GM21717 (cell line): ENCODE results near the gene ING4.

Source experiments
- ATAC-seq: cut with Tn5 transposase; IDR thresholded peaks from one replicate; pipeline ENCODE4 v1.9.1; 2021; ENCODE audit warnings: mild to moderate bottlenecking, moderate library complexity; ENCODE audit not compliant: unreplicated experiment

ING4 gene

GRCh38 chr12:6607751-6608591 lies 54.9 kb downstream of the ING4 start:
- peak; percentile 33 for ATAC-seq

DNA sequence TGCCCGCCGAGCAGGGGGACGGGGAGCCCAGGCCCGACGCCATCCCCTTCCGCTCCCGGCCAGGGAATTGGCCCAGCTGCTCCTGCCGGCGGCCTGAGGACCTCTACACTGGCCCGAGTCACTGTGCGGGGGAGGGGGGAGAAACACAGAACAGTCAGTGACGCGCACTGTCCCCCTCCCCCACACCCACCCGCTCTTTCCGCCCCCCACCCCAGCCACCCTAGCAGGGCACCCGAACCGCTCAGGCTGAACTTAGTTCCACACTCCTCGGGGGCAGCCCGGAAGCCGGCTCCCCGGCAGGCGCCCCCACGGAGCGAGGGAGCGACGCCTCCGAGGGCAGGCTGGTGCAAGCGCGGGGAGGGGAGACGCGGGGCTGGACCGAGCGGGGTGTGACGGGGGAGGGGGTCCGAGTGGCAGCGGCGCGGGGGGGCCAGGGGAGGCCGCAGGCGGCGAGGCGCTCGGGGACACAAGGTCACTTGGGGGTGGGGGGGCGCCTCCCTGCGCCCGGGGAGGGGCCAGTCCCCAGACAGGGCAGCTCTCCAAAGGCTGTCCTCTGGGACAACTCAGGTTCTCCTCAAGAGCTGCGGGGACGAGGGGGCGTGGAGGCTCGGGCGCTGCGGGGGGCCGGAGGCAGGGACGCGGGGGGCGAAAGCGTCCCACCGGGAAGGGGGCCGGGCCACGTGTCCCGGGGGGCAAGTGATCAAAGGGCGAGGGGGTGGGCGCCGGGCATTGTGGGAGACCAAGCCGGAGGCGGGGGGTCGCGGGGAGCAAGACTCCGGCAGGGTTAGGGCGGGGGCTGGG lies 56.4 kb downstream of the ING4 start:
- no peak for ATAC-seq

DNA sequence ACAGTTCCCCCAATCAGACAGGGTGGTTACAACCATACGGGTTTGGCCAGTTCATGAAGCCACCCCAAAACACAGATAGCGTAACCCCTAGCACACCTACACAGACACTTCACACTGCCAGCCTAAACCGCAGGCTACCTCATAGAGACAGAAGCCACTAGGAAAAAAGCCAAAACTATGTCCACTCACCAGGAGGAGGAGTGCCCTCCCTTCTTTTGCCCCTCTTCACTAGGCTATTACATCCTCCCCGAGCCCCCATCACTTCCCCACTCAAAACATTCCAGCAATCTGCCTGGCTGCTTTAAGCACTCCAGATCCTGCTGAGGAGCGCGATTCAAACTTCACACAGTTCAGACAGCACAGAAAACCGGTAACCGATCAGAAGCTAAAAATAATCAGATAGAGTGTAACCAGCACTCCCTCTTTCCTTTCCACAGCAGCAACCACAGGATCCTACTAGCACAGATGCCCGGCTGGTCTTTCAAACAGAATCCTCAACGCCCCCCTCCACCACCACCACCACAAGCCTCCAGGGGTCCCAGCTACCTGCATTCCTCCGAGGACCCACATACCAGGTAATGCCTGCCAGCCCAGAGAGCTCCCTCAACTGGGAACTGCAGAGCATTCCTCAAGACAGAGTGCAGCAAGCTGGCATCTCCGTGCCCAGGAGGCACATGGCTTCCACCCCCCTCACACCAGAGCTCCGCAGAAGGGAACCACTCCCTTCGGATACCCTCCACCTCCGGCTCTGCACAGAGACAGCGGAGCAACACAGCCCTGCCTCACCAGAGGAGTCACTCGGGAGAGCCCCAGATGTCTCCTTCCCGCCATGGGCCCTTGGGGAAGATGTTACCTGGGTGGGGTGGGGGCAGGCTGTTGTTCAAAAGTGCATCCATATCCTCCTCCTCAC lies 57.2 kb downstream of the ING4 start:
- ATAC-seq, result no peak

- no peak for ATAC-seq
Measured at GRCh38 chr12:6604259-6605029, 58.5 kb downstream of the ING4 start.

DNA sequence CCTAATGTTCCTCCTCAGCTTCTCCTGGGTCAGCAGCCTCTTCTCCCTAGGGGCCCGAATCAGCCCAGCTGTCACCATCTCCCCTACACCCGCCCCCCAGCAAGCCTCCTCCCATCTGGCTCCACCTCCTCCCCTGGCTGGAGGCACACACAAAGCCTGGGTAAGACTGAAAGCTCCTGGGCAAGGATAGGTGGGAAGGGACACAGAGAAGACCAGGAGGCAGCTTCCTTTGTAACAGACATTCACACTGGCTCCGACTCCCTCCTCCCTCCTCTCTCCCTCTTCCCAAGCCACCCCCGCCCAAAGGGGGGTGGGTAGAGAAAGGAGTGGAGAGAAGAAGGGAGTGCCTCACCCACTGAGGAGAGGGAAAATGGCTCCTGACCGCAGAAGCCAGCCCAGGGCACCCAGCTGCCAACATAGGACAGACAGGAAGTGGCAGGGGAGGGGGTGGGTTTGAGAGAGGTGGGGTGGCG lies 59.8 kb downstream of the ING4 start:
- ATAC-seq, result no peak

DNA sequence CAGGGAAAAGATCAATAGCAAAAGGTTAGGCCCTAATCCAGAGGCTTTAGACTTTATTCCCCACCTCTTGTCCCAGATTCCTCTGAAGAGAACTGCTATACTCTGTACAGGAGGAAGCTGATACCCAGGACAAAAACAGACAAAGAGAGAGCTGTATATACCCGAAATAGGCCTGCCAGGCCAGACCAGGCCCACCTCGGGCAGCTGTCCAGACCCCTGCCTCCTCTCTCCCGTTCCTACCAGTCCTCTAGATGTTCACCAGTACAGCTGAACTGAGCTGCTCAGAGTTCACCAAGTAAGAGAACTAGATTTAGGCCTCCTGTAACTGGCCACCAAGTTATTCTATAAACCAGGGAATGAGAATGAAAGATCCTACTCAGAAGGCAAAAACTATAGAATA lies 60.4 kb downstream of the ING4 start:
- no peak for ATAC-seq
